Measurements from ENCODE around the gene GAST.

Gene GAST

GRCh38 chr17:41733348-41734138 lies 21.4 kb downstream of the GAST start:
- TF ChIP-seq CTCF (IDR thresholded peaks at IDR 0.05; ENCODE audit: low read depth, low read length, missing control alignments): no peak
- no peak overlapping the region for H3K4me3 ChIP-seq (ENCODE audit: low read depth, low read length)
- no peak for DNase-seq (ENCODE audit: low read depth)

GRCh38 chr17:41734139-41734948 lies 22.2 kb downstream of the GAST start, which contains the start of gene HAP1:
HAP1 (minus strand) TSS chr17:41734643; CDS start chr17:41734634, 9 bp downstream.
- DNase-seq (ENCODE audit: low read depth): no peak
- no peak for TF ChIP-seq CTCF (IDR thresholded peaks at IDR 0.05; ENCODE audit: low read depth, low read length, missing control alignments)
- H3K4me3 ChIP-seq (ENCODE audit: low read depth, low read length): no peak within 1 kb of the TSS

- no peak overlapping the region for H3K4me3 ChIP-seq (ENCODE audit: low read depth, low read length)
- no peak for TF ChIP-seq CTCF (IDR thresholded peaks at IDR 0.05; ENCODE audit: low read depth, low read length, missing control alignments)
Observed at GRCh38 chr17:41734949-41735313, 22.8 kb downstream of the GAST start.

GRCh38 chr17:41735744-41736143 lies 23.6 kb downstream of the GAST start:
- DNase-seq (ENCODE audit: low read depth): no peak
- TF ChIP-seq CTCF (IDR thresholded peaks at IDR 0.05; ENCODE audit: low read depth, low read length, missing control alignments): no peak
- no peak overlapping the region for H3K4me3 ChIP-seq (ENCODE audit: low read depth, low read length)

More at GRCh38 chr17:41734949-41735313, 22.8 kb downstream of the GAST start:
- DNase-seq (ENCODE audit: low read depth): no peak

- no peak overlapping the region for H3K4me3 ChIP-seq (ENCODE audit: low read depth, low read length)
- no peak for TF ChIP-seq CTCF (IDR thresholded peaks at IDR 0.05; ENCODE audit: low read depth, low read length, missing control alignments)
- no peak for DNase-seq (ENCODE audit: low read depth)
Observed at GRCh38 chr17:41736983-41737679, 25.0 kb downstream of the GAST start.

GRCh38 chr17:41737680-41738023 lies 25.5 kb downstream of the GAST start:
- H3K4me3 ChIP-seq (ENCODE audit: low read depth, low read length): no peak overlapping the region
- no peak for DNase-seq (ENCODE audit: low read depth)
- TF ChIP-seq CTCF (IDR thresholded peaks at IDR 0.05; ENCODE audit: low read depth, low read length, missing control alignments): no peak

All from GM12864 (cell line).